ENCODE data around the gene F7. TPM values are rescaled to one million over a fixed set of nuclear protein-coding genes. Genes with fewer than 3 reads are reported as not detected.
"Not testable (repeated sequence)": the region's sequence is repeated elsewhere in the genome, so short reads cannot be mapped to it uniquely, and the experiment has no call there.

Gene F7
- polyA plus RNA-seq, 12 donors = 0.94 to 3.5 (median 1.7) TPM; not detected in 2

DNA sequence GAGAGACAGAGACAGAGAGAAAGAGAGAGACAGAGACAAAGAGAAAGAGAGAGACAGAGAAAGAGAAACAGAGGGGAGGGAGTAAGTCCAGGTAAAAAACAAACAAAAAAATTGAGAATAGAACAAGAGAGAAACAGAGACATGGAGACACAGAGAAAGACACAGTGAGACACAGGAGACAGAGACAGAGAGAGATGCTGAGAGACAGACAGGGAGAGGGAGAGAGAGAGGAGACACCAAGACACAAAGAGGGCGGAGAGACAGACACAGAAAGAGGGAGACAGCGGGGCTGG, 47.0 kb downstream of the F7 start:
- DNase-seq = no peak

DNA sequence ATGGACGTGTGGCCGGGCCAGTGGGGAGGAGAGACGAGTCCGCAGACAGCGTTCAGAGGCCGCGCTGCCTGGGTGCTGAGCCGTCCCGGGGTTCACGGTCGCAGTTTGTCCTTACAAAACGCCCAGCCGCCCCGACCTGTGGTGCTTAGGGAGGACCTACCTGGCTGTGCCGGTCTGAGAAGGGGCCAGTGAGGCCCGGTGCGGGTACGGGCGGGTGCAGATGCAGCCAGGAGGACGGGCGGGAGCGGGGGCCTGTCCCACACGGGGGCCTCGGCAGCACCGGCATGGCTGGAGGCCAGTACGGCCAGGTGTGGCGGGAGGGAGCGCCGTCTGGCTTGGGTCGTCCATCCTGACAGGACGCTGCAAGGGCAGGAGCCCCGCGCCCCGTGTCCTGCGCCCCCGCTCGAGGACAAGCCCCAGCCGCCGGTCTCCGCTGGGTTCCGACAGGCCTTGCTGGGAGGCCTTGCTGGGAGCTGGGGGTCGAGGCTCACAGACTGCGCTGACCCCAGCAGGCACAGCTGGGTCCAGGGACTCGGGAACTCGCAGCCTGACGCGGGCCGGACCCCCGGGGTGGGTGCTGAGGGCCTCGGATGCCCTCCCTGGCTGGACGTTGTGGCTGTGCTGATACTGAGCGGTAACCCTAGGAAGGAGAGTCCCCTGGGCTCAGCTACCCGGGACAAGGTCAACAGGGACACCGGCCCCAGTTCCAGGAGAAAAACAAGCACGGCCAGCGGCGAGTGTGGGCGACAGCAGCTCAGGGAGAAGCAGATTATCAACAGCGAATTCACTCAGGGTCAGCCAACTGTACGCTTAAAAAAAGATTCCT, 47.6 kb downstream of the F7 start:
- DNase-seq = no peak

DNA sequence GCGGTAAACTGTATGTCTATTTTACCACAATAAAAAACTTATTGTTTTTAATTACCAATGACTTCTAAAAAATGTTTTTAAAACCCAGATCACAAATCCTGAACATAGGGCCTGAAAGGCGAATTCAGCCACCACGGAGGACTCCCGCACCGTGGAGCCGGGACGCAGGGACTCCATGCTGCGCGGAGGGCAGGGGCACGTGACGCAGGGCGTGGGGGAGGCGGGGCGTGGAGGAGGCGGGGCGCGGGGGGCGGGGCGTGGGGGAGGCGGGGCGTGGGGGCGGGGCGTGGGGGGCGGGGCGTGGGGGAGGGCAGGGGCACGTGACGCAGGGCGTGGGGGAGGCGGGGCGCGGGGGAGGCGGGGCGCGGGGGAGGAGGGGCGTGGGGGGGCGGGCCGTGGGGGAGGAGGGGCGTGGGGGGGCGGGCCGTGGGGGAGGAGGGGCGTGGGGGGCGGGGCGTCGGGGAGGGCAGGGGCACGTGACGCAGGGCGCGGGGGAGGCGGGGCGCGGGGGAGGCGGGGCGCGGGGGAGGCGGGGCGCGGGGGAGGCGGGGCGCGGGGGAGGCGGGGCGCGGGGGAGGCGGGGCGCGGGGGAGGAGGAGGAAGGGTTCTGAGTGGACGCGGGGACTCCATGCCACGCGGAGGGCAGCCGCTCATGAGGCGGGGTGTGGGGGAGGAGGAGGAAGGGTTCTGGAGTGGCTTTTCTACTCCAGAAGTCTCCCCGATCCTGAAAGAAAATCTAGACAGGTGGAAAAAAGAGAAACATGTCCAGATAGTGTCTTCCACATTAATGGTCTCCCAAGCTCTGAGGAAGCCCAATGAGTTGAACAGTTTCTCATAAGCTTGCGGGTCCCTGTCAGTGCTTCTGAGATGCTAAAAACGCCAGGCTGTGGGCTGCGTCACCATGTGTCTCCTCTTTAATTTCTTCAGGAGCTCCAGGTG, 48.5 kb downstream of the F7 start:
- DNase-seq = peak; percentile 71

DNA sequence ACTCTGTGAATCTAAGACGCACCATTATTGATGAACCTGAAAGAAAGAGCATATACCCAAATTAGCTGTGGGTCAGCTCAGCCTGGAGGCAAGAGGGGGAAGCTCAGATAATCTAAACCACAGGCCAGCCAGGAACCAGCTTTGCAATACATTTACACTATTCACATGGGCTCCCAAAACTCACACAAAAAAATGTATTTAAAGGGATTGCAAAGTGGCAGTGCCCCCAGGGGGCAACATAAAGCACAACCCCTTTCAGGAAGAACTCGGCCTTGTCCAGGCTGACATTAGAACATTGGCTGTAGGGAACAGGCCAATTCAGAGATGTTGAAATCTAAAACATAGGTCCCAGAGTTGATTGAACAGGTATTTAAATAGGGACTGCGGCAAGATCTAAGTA, 49.6 kb downstream of the F7 start:
- DNase-seq = no peak

DNA sequence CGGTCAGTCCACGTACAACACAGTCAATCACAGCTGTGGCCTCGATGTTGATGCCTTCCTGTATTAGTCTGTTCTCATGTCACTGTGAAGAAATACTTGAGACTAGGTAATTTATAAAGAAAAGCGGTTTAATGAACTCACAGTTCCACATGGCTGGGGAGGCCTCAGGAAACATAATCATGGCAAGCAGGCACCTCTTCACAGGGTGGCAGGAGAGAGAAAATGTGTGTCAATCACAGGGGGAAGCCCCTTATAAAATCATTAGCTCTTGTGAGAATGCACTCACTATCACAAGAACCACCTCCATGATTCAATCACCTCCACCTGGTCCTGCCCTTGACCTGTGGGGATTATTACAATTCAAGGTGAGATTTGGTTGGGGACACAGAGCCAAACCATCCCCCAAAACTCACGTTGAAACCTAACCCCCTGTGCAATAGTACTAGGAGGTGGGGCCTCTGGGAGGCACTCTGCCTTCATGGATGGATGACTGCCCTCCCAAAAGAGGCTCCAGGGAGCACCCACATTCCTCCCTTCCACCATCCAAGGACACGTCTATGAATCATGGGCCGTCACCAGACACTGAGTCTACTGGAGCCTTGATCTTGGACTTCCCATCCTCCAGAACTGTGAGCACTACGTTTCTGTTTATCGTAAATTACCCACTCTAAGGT, 50.5 kb downstream of the F7 start:
- DNase-seq = no peak

DNA sequence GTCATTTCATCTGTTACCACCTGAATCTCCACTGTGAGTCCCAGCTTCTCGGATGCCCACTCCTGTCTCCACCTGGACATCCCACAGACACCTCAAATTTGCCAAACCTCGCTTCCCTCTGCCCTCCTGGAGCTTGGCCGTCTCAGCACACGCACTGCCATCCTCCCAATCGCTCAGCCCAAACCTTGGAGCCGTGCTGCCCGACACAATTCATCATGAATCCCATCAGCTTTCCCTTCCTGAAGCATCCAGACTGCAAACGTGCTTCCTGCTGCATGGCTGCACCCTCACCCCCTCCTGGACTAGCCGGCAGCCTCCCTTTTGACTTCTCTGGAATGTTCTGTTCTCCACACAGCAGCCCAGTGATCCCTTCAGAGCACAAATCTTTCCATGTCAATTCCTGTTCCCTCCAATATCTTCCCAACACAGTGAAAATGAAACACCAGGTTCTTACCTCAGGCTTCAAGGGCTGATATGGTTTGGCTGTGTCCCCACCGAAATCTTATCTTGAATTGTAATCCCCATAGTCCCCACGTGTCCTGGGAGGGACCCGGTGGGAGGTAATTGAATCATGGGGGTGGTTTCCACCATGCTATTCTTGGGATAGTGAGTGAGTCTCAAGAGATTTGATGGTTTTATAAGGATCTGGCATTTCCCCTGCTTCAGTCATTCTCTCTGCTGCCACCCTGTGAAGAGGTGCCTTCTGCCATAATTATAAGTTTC, 51.8 kb downstream of the F7 start:
- no peak for DNase-seq

DNA sequence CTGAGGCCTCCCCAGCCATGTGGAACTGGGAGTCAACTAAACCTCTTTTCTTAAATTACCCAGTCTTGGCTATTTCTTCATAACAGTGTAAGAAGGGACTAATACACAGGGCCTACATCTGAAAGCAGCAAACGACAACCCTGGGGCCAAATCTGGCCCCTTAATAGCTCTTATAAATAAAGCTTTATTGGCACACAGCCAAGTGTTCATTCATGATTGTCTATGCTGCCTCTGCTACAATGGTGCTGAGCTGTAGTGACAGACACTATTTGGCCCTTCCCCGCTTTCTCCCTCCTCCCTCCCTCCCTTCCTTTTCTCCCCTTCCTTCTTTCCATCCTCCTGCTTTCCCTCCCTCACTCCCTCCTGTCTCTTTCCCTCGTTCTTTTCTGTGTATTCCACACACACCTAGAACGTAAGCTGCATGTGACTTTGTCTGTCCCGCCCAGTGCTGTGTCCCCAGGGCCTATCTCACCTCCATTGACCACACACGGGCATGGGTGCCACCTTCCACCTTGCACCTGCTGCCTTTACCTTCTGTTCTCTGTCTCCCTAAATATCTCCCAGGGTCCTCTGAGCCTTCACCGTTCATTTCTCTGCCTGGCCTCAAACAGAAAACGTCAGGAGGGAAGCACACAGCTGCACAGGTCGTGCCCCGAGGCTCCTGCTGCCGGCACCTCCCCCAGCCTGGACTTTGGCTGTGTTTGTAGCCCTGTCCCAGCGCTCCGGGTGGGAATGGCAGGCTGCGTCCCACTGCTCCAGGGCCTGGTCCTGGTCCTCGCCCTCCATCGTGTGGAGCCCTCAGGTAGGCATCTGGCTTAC, 52.5 kb downstream of the F7 start, which contains the start of gene PROZ:
TSS of gene PROZ (plus strand) at position 720 of the 819 bp plus-strand sequence. CDS start at position 733, 13 bp downstream.
- DNase-seq = no peak

DNA sequence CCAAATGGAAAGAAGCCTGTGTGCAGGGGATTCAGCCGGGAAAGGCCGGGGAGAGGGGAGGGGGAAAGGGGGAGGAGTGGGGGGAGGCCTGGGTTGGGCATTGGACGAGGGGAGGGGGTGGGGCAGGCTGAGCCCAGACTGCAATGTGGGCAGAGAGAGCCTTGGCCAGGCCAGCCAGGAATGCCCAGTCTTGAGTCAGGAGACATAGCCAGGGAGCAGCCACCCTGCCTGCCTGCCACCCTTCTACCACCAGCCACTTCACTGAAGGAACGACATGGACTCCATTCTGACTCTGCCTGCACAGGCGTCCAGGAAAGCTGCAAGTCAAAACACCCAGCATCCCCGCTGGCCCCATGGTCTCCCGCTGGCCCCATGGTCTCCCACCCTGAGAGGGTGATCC, 53.4 kb downstream of the F7 start:
- no peak for DNase-seq

DNA sequence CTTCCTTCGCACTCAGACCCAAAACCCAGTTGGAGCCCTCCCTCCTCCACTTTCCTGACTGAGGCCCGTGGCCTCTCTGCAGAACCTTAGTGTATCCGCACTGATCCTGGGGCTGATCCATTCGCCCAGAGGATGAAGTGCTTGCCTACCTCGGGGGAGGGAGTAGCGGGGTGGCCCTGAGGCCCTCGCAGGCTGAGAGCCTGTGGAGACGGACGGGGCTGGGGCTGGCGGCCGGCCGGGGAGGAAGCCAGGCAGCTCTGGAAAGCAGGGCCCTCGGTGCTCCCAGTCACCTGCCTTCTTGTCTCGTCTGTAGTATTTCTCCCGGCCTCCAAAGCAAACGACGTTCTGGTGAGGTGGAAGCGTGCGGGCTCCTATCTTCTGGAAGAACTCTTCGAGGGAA, 54.1 kb downstream of the F7 start:
- no peak for DNase-seq

DNA sequence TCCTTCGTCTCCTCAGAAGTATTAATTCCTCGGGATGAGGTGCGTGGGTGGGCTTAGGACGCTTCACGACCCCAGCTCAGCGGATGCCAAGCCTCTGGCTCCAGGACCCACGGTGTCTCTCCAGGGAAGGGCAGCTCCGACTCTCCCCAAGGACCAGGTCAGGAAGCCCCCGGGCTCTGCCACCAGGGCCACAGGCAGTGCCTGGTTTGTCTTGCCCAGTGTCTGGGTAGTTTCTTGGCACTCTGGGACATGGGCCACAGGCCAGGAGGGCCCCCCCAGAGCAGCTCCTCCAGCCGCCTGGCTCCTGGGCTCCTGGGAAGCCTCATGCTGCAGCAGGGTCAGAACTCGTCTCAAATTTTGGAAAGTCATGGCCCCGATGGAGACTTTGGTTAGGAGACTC, 55.4 kb downstream of the F7 start:
- DNase-seq = no peak

DNA sequence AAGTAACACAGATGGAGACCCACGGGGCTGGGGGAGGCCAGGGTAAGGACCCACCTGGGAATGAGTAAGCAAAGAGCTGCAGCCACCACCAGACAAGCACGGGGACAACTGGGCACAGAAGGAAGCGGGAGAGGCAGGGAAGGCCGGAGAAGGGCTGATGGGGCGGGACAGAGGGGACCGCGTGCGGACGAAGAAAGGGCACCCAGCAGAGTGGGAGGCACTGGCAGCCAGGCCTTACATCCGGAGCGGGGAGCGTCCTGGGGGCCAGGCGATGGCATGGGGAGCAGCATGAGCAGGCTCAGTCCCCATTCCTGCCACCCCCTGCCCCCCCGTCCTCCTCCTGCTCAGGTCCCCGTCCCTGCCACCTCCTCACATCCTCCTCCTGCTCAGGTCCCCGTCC, 55.8 kb downstream of the F7 start:
- no peak for DNase-seq

DNA sequence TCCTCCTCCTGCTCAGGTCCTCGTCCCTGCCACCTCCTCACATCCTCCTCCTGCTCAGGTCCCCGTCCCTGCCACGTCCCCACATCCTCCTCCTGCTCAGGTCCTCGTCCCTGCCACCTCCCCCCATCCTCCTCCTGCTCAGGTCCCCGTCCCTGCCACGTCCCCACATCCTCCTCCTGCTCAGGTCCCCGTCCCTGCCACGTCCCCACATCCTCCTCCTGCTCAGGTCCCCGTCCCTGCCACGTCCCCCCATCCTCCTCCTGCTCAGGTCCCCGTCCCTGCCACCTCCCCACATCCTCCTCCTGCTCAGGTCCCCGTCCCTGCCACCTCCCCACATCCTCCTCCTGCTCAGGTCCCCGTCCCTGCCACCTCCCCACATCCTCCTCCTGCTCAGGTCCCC, 56.4 kb downstream of the F7 start:
- DNase-seq = not testable (repeated sequence)

DNA sequence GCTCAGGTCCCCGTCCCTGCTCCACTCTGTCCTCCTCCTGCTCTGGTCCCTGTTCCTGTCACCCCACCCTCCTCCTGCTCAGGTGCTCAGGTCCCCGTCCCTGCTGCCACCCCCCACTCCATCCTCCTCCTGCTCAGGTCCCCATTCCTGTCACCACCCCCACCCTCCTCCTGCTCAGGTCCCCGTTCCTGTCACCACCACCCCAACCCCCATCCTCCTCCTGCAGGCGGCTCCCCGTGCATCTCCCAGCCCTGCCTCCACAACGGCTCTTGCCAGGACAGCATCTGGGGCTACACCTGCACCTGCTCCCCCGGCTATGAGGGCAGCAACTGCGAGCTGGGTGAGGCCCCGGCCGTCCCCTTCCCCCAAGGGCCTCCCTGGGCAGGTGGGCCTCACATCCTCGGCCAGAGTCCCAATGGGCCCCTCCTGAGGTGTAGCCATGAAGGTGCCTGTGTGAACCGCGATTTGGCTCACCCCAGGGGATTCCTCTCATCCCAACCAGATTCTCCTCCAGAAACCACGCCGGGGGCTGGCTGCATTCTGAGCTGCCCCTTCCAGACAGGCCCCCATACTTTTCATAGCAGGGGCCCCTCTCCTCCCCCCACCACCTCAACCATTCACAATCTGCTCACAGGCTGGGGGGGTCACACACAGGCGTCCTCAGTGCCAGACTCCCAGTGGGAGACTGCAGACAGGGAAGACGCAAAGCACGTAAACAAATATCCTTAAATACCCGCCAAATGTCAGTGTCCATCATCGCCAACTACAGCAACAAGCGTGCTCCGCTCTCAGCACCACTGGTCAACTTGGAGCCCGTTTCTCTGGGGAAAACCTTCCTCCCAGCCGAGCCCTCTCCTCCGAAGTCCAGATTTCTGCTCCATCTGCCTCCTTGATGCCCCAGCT, 57.4 kb downstream of the F7 start:
- no peak for DNase-seq

DNA sequence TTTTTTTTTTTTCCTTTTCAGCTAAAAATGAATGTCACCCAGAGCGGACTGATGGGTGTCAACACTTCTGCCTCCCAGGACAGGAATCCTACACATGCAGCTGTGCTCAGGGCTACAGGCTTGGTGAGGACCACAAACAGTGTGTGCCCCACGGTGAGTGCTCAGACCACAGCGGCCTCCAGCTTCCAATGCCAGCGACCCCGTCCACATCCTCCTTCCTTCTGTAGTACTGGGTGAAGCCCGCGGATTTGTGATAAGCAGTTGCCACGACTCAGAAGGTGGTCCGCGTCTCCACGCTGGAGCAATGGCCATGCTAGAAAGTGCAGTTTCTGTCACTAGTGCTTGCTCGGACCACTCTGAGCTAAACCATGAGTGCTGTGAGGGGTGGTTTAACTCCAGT, 58.9 kb downstream of the F7 start:
- no peak for DNase-seq

DNA sequence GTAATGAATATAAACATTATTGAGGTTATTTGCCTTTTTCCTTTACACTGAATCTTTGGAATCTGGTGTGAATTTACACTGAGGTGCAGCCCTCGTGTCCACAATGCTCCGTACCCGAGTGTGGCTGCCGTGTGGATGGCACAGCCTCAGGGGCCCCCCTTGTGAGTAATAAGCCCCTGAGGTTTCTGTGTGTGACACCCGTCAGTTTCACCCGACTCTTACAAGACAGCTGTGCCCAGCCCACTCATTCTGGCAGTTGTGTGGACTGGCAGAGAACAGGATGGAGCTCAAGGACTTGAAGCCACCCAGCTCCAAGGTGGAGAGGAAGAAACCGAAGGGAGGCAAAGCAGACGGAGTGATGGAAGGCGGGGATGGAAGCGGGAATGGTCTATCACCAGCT, 60.7 kb downstream of the F7 start:
- DNase-seq = no peak

DNA sequence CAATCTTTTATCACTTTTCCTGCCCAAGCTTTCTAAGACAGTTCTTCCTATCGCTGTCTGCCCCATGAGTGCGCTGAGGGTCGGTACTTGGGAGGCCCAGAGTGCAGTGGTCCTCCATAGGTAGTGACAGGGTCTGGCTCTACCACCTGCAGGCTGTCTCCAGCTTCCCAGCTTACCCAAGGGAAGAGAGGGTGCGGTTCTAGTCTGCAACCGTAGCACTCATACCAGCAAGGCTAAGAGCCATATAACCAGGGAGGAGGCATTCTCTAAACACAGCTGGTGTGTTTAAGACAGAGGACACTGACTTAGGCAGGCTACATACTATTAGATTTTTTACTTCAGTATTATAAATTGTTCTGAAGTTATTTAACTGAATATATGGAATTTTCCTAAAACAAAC, 61.1 kb downstream of the F7 start:
- no peak for DNase-seq

DNA sequence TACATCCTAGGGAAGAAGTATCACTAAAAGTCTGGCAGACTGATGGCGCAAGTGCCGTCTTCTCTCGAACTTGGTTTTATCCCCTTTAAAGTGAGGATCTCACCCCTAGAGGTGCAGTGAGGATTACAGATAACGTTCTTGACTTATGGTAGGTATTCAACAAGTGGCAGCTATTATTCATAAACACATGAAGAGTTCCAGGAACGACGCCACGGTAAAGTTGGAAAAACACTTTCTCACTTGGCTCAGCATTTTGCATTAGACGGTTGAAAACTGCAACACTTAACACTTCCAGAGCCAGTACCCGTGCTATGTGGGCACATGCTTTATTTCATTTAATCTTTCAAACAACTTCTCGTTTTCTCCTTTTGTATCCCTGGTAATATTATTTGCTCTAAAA, 61.6 kb downstream of the F7 start:
- no peak for DNase-seq

DNA sequence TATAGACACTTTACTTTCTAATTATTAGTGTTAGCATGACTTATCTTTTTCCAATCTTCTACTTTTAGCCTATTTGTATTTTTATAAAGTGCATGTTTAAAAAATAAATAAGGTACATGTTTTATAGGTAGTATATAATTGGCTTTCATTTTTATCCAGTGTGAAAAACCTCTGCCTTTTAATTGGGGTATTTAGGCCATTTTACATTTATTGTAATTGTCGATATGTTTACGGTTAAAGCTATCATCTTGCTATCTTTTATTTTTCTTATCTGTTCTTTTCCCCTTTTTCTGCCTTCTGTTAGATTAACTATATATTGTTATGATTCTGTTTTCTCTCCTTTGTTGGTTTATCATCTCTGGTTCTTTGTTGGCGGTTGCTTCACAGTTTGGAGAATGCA, 62.0 kb downstream of the F7 start:
- no peak for DNase-seq

DNA sequence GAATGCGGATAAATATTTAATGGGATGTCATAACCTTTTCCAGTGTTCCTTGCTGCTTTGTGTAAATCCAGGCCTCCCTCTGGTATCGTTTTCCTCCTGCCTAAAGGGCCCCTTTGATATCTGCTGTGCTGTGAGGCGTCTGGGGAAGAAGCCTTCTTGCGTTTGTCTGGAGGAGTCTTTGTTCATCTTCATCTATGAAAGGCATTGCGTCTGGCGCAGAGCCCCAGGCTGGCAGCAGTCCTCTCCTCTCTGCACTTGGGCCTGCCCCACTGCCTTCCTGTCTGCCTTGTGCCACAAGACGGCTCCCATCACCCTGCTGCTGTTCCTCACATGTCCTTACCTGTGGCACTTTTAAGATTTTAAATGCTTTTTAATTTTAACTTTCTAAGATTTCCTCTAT, 62.6 kb downstream of the F7 start:
- no peak for DNase-seq
